ENCODE data around the gene CLCN4.

The CLCN4 gene

DNA sequence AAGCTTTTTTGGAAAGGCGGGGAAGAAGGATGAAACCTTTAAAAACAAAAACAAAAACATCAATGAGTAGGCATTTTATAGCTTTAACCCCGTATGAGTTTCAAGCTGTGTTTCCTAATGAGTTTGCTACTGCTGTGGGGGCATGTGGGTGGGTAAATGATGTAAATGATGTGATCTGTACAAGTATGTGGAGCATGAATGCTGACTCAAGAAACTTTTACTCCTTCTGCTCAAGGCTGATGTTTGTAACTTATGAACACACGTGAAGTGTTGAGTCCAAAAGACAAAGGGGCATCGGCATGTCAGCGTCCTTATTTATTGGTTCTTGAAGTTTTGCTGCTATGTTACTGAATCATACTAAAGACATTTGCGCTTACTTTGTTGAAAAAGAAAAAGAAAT is 76.9 kb downstream of the CLCN4 start:
- no peaks in the 10 kb centered on the region for H3K9me2 ChIP-seq (ENCODE audit: low read depth, low read length)
- no peaks in the 10 kb centered on the region for H3K79me2 ChIP-seq (ENCODE audit: insufficient read depth, low read length)
- H3K4me2 ChIP-seq (ENCODE audit: low read length) = no peak overlapping the region
- H3K36me3 ChIP-seq (ENCODE audit: insufficient read depth, low read length) = no peaks in the 10 kb centered on the region
- H3K4me1 ChIP-seq (ENCODE audit: insufficient read depth, low read length, severe bottlenecking) = no peaks in the 10 kb centered on the region
- no peaks in the 10 kb centered on the region for H3K9me3 ChIP-seq (ENCODE audit: low read length)
- H3K4me3 ChIP-seq (ENCODE audit: low read depth, low read length, poor library complexity, severe bottlenecking) = no peak overlapping the region
- H2AFZ ChIP-seq (ENCODE audit: low read length) = no peak overlapping the region
- H3K9ac ChIP-seq (ENCODE audit: low read length) = no peak overlapping the region
- TF ChIP-seq CTCF (IDR thresholded peaks at IDR 0.05; ENCODE audit: low read length) (no peak), EZH2 (IDR thresholded peaks at IDR 0.05; ENCODE audit: borderline replicate concordance, low read length) (no peak)
- no peaks in the 10 kb centered on the region for H3K27me3 ChIP-seq (ENCODE audit: insufficient read depth, low read length)
- H3K27ac ChIP-seq (ENCODE audit: low read depth, low read length, poor library complexity, severe bottlenecking) = no peak overlapping the region
- no peaks in the 10 kb centered on the region for H3F3A ChIP-seq (ENCODE audit: insufficient read depth, low read length)
- no peaks in the 10 kb centered on the region for H4K20me1 ChIP-seq (ENCODE audit: insufficient read depth, low read length)

- TF ChIP-seq EZH2 (IDR thresholded peaks at IDR 0.05; ENCODE audit: borderline replicate concordance, low read length) = no peak
- no peak for TF ChIP-seq CTCF (IDR thresholded peaks at IDR 0.05; ENCODE audit: low read length)
- H3K4me1 ChIP-seq (ENCODE audit: insufficient read depth, low read length, severe bottlenecking) = no peaks in the 10 kb centered on the region
- H3K9me3 ChIP-seq (ENCODE audit: low read length) = no peaks in the 10 kb centered on the region
- no peak overlapping the region for H3K4me3 ChIP-seq (ENCODE audit: low read depth, low read length, poor library complexity, severe bottlenecking)
- H3K9ac ChIP-seq (ENCODE audit: low read length) = no peak overlapping the region
- H3K36me3 ChIP-seq (ENCODE audit: insufficient read depth, low read length) = no peaks in the 10 kb centered on the region
- no peaks in the 10 kb centered on the region for H3K79me2 ChIP-seq (ENCODE audit: insufficient read depth, low read length)
- H3K27me3 ChIP-seq (ENCODE audit: insufficient read depth, low read length) = no peaks in the 10 kb centered on the region
- no peak overlapping the region for H2AFZ ChIP-seq (ENCODE audit: low read length)
- H3F3A ChIP-seq (ENCODE audit: insufficient read depth, low read length) = no peaks in the 10 kb centered on the region
- no peaks in the 10 kb centered on the region for H3K9me2 ChIP-seq (ENCODE audit: low read depth, low read length)
- no peak overlapping the region for H3K4me2 ChIP-seq (ENCODE audit: low read length)
- H3K27ac ChIP-seq (ENCODE audit: low read depth, low read length, poor library complexity, severe bottlenecking) = no peak overlapping the region
- no peaks in the 10 kb centered on the region for H4K20me1 ChIP-seq (ENCODE audit: insufficient read depth, low read length)
Measured at GRCh38 chrX:10235851-10236250, 79.1 kb downstream of the CLCN4 start.

- Histone ChIP-seq H3K27me3 (ENCODE audit: insufficient read depth, low read length) (no peaks in the 10 kb centered on the region), H3K4me1 (ENCODE audit: insufficient read depth, low read length, severe bottlenecking) (no peaks in the 10 kb centered on the region), H4K20me1 (ENCODE audit: insufficient read depth, low read length) (no peaks in the 10 kb centered on the region), H3K9me3 (ENCODE audit: low read length) (no peaks in the 10 kb centered on the region), H3K36me3 (ENCODE audit: insufficient read depth, low read length) (no peaks in the 10 kb centered on the region), H3K27ac (ENCODE audit: low read depth, low read length, poor library complexity, severe bottlenecking) (no peak overlapping the region), H3K79me2 (ENCODE audit: insufficient read depth, low read length) (no peaks in the 10 kb centered on the region), H3K9ac (ENCODE audit: low read length) (no peak overlapping the region), H2AFZ (ENCODE audit: low read length) (no peak overlapping the region), H3K4me2 (ENCODE audit: low read length) (no peak overlapping the region), H3F3A (ENCODE audit: insufficient read depth, low read length) (no peaks in the 10 kb centered on the region), H3K4me3 (ENCODE audit: low read depth, low read length, poor library complexity, severe bottlenecking) (no peak overlapping the region), H3K9me2 (ENCODE audit: low read depth, low read length) (no peaks in the 10 kb centered on the region)
- TF ChIP-seq EZH2 (IDR thresholded peaks at IDR 0.05; ENCODE audit: borderline replicate concordance, low read length) = no peak
Measured at GRCh38 chrX:10237241-10237640, 80.5 kb downstream of the CLCN4 start.

DNA sequence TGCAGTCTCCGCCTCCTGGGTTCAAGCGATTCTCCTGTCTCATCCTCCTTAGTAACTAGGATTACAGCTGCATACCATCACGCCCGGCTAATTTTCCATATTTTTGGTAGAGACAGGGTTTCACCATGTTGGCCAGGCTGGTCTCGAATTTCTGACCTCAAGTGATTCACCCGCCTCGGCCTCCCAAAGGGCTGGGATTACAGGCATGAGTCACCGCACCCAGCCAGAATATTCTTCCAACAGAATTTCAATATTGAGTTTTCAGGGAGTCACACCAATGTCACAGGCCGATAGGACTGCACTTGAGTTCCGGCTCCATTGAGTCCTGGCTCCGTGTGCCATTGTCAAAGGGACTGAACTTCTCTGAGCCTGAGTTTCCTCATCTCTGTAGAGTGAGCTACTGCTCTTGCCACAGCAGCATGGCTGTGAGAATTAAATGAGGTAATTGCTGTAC is 82.9 kb downstream of the CLCN4 start:
- Histone ChIP-seq H3K79me2 (ENCODE audit: insufficient read depth, low read length) (no peaks in the 10 kb centered on the region), H3F3A (ENCODE audit: insufficient read depth, low read length) (no peaks in the 10 kb centered on the region), H3K36me3 (ENCODE audit: insufficient read depth, low read length) (no peaks in the 10 kb centered on the region), H3K9ac (ENCODE audit: low read length) (no peak overlapping the region), H3K4me1 (ENCODE audit: insufficient read depth, low read length, severe bottlenecking) (no peaks in the 10 kb centered on the region), H3K9me2 (ENCODE audit: low read depth, low read length) (no peaks in the 10 kb centered on the region), H3K27me3 (ENCODE audit: insufficient read depth, low read length) (no peaks in the 10 kb centered on the region), H2AFZ (ENCODE audit: low read length) (no peak overlapping the region), H3K4me3 (ENCODE audit: low read depth, low read length, poor library complexity, severe bottlenecking) (no peak overlapping the region), H3K4me2 (ENCODE audit: low read length) (no peak overlapping the region), H3K27ac (ENCODE audit: low read depth, low read length, poor library complexity, severe bottlenecking) (no peak overlapping the region), H3K9me3 (ENCODE audit: low read length) (no peaks in the 10 kb centered on the region), H4K20me1 (ENCODE audit: insufficient read depth, low read length) (no peaks in the 10 kb centered on the region)
- TF ChIP-seq EZH2 (IDR thresholded peaks at IDR 0.05; ENCODE audit: borderline replicate concordance, low read length) (no peak), CTCF (IDR thresholded peaks at IDR 0.05; ENCODE audit: low read length) (no peak)

Measured in OCI-LY1 (cell line).